Endodermal cell (in vitro differentiated cells): Measurements from ENCODE around the gene ARHGEF18. TPM values are rescaled to one million over a fixed set of nuclear protein-coding genes. Genes with fewer than 3 reads are reported as not detected.

ENCODE experiments used
- DNase-seq: peaks from one replicate; pipeline ENCODE4 v3.0.0-alpha.2; 2017
- H3K27ac ChIP-seq: 2 replicates; pipeline ENCODE4 v1.5.1; 2013; ENCODE audit warnings: mild to moderate bottlenecking, low read depth, low read length, moderate library complexity
- H3K27me3 ChIP-seq: 2 replicates; pipeline ENCODE4 v1.6.1; 2013; ENCODE audit warnings: mild to moderate bottlenecking, low read length, moderate library complexity; ENCODE audit not compliant: insufficient read depth, control insufficient read depth, poor library complexity, severe bottlenecking
- H3K36me3 ChIP-seq: 2 replicates; pipeline ENCODE4 v1.7.0; 2013; ENCODE audit warnings: mild to moderate bottlenecking, low read length, moderate library complexity; ENCODE audit not compliant: control insufficient read depth, insufficient read depth
- H3K4me1 ChIP-seq: one replicate; pipeline ENCODE4 v1.7.0; 2013; ENCODE audit warnings: low read length; ENCODE audit not compliant: control insufficient read depth, insufficient read depth
- H3K4me3 ChIP-seq: 2 replicates; pipeline ENCODE4 v1.5.1; 2013; ENCODE audit warnings: mild to moderate bottlenecking, low read length, moderate library complexity
- H3K9ac ChIP-seq: 2 replicates; pipeline ENCODE4 v1.6.1; 2013; ENCODE audit warnings: mild to moderate bottlenecking, low read length, moderate library complexity; ENCODE audit not compliant: poor library complexity, severe bottlenecking; ENCODE audit errors: extremely low read depth
- H3K9me3 ChIP-seq: 2 replicates; pipeline ENCODE4 v1.6.1; 2013; ENCODE audit warnings: mild to moderate bottlenecking, low read length, moderate library complexity; ENCODE audit not compliant: control insufficient read depth
- H3K27ac Mint-ChIP-seq: 2 replicates; pipeline ENCODE4 v1.8.0; 2020; ENCODE audit warnings: mixed read lengths
- H3K27me3 Mint-ChIP-seq: 2 replicates; pipeline ENCODE4 v1.8.0; 2021; ENCODE audit warnings: mild to moderate bottlenecking, mixed read lengths; ENCODE audit not compliant: insufficient read depth
- H3K36me3 Mint-ChIP-seq: 2 replicates; pipeline ENCODE4 v1.8.0; 2020; ENCODE audit warnings: low read depth, mixed read lengths
- H3K4me1 Mint-ChIP-seq: 2 replicates; pipeline ENCODE4 v1.8.0; 2020; ENCODE audit warnings: mixed read lengths
- H3K4me3 Mint-ChIP-seq: 2 replicates; pipeline ENCODE4 v1.8.0; 2020; ENCODE audit warnings: mild to moderate bottlenecking, moderate library complexity, mixed read lengths
- H3K9me3 Mint-ChIP-seq: 2 replicates; pipeline ENCODE4 v1.8.0; 2020; ENCODE audit warnings: mild to moderate bottlenecking, mixed read lengths
- CTCF ChIP-seq: fragments of 200-600 bp; sonication (generic); conservative IDR thresholded peaks from 2 replicates; pipeline ENCODE4 v1.5.0; 2021; ENCODE audit warnings: antibody characterized with exemption, mild to moderate bottlenecking
- WGBS, 2 experiments: methylation state at CpG; one replicate each; pipeline versions ENCODE4 v1.1.5 to v1.1.7; 2013; ENCODE audit warnings: missing lambda C conversion rate in 2 of 2, mixed read lengths in 1 of 2; ENCODE audit not compliant: insufficient coverage in 1 of 2, insufficient read length in 1 of 2; 5-methylcytosine and 5-hydroxymethylcytosine counted together
- total RNA-seq, 2 donors: library from RNA; stranded (reverse); fragmentation: NEBNext Ultra II Directional in 1 of 2; extraction: Animal tissue kit (Norgen Biotek cat#: 25700) in 1 of 2; gene quantifications; 2 replicates in 1 of 2; 3 replicates in 1 of 2; pipeline ENCODE4 v1.2.1, GENCODE V29; 2021

The ARHGEF18 gene
- total RNA-seq, 2 donors from 2014 or later: 51.7 to 53.3 TPM

- TF ChIP-seq CTCF: no peak
- Mint-ChIP-seq H3K4me3 (no peak overlapping the region), H3K27me3 (peaks cover 29% of the 10 kb centered on the region), H3K4me1 (no peaks in the 10 kb centered on the region), H3K36me3 (no peaks in the 10 kb centered on the region), H3K27ac (no peak overlapping the region), H3K9me3 (peaks cover 17% of the 10 kb centered on the region)
- Histone ChIP-seq H3K4me3 (no peak overlapping the region), H3K36me3 (no peaks in the 10 kb centered on the region), H3K9me3 (peaks cover 7% of the 10 kb centered on the region), H3K9ac (no peak overlapping the region), H3K27ac (no peak overlapping the region), H3K27me3 (peaks cover 12% of the 10 kb centered on the region), H3K4me1 (no peaks in the 10 kb centered on the region)
- no peak for DNase-seq
- WGBS, 2 experiments: 88 to 95% methylated on average over 11 to 13 of the region's 13 CpGs
Observed at GRCh38 chr19:7355151-7355820, 6.5 kb downstream of the ARHGEF18 start.

- Mint-ChIP-seq H3K36me3 (no peaks in the 10 kb centered on the region), H3K4me3 (no peak overlapping the region), H3K27ac (no peak overlapping the region), H3K4me1 (no peaks in the 10 kb centered on the region), H3K27me3 (peaks cover 29% of the 10 kb centered on the region), H3K9me3 (peaks cover 17% of the 10 kb centered on the region)
- Histone ChIP-seq H3K4me1 (no peaks in the 10 kb centered on the region), H3K9ac (no peak overlapping the region), H3K4me3 (no peak overlapping the region), H3K27ac (no peak overlapping the region), H3K27me3 (peaks cover 12% of the 10 kb centered on the region), H3K36me3 (no peaks in the 10 kb centered on the region), H3K9me3 (peaks cover 7% of the 10 kb centered on the region)
- no peak for TF ChIP-seq CTCF
- WGBS, 2 experiments: 91 to 95% methylated on average over 4 to 7 of the region's 7 CpGs
- DNase-seq: no peak
Observed at GRCh38 chr19:7355871-7356270, 7.1 kb downstream of the ARHGEF18 start.

GRCh38 chr19:7356899-7357627 lies 8.3 kb downstream of the ARHGEF18 start:
- peaks cover 2% of the 10 kb centered on the region for H3K9me3 ChIP-seq
- Mint-ChIP-seq H3K27me3 (peaks cover 34% of the 10 kb centered on the region), H3K4me1 (no peaks in the 10 kb centered on the region), H3K36me3 (no peaks in the 10 kb centered on the region), H3K27ac (no peak overlapping the region), H3K9me3 (peaks cover 7% of the 10 kb centered on the region), H3K4me3 (no peak overlapping the region)
- 91 to 99% methylated on average over 7 of the region's 7 CpGs for WGBS, 2 experiments
- no peak overlapping the region for H3K27ac ChIP-seq
- no peak for DNase-seq
- no peak overlapping the region for H3K9ac ChIP-seq
- H3K4me1 ChIP-seq: no peaks in the 10 kb centered on the region
- peaks cover 13% of the 10 kb centered on the region for H3K27me3 ChIP-seq
- no peaks in the 10 kb centered on the region for H3K36me3 ChIP-seq
- TF ChIP-seq CTCF: no peak
- H3K4me3 ChIP-seq: no peak overlapping the region
